GM18861 (cell line): ENCODE data around the gene NFATC2IP.
"Not testable (repeated sequence)": the region's sequence is repeated elsewhere in the genome, so short reads cannot be mapped to it uniquely, and the experiment has no call there.

ENCODE experiments used
- ATAC-seq: cut with Tn5 transposase; IDR thresholded peaks from one replicate; pipeline ENCODE4 v1.9.1; 2021; ENCODE audit not compliant: unreplicated experiment

Gene NFATC2IP

GRCh38 chr16:28990375-28991040 is 39.8 kb downstream of the NFATC2IP start:
- ATAC-seq: no peak

GRCh38 chr16:28991687-28992086 is 41.0 kb downstream of the NFATC2IP start:
- no peak for ATAC-seq

- ATAC-seq: no peak
Observed at GRCh38 chr16:28992496-28992895, 41.8 kb downstream of the NFATC2IP start.

GRCh38 chr16:28998837-28999236 is 48.1 kb downstream of the NFATC2IP start:
- no peak for ATAC-seq

- no peak for ATAC-seq
Observed at GRCh38 chr16:28999577-28999976, 48.8 kb downstream of the NFATC2IP start.

- ATAC-seq: no peak
Observed at GRCh38 chr16:29000019-29000418, 49.3 kb downstream of the NFATC2IP start.

GRCh38 chr16:29004496-29005139 is 53.9 kb downstream of the NFATC2IP start:
- ATAC-seq: not testable (repeated sequence)

- no peak for ATAC-seq
Observed at GRCh38 chr16:29007730-29008593, 57.2 kb downstream of the NFATC2IP start.

- ATAC-seq: no peak
Observed at GRCh38 chr16:29009050-29009837, 58.5 kb downstream of the NFATC2IP start.

GRCh38 chr16:29009838-29010166 is 59.1 kb downstream of the NFATC2IP start:
- no peak for ATAC-seq

GRCh38 chr16:29011112-29011511 is 60.4 kb downstream of the NFATC2IP start:
- ATAC-seq: no peak

- no peak for ATAC-seq
Observed at GRCh38 chr16:29011851-29012250, 61.1 kb downstream of the NFATC2IP start.

- ATAC-seq: no peak
Observed at GRCh38 chr16:29012913-29013553, 62.3 kb downstream of the NFATC2IP start.

- no peak for ATAC-seq
Observed at GRCh38 chr16:29014561-29015069, 63.9 kb downstream of the NFATC2IP start.
